ENCODE data around the gene GSDME.

Gene GSDME

DNA sequence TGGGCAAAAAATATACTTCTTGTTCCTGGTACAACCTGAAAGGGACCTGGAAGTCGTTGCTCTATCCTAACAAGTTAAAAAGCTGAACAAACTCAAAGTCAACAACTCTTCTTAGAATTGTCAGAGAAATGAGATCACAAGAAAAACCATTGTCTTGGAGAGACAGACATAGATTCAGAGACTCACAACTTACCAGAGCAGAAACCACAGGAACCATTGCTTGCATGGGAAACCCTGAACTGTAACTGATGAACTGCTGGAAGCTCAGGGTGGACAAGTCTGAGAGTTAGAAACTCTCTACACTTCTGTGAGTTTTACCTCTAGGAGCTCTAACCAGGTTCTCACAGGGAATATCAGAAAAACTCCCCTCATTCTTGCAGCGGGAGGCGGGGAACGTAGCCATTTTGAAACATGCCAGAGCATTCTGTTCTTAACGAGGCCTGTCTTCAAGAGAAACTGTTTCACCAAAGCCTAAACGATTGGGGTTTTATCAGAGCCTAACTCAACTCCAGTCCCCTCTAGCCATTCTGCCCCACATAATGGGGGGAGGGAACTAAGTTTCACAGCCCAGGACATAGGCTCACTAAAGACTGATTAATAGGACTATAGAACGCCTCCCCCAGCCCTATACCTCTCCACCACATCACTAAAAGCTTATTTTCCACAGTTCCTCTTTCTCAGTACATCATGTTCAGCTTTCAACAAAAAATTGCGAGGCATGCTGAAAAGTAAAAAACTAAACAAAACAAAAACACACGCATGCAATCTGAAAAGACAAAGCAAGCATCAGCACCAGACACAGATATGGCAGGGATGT lies 12.0 kb upstream of the GSDME start:
- FAIRE-seq: no peak

DNA sequence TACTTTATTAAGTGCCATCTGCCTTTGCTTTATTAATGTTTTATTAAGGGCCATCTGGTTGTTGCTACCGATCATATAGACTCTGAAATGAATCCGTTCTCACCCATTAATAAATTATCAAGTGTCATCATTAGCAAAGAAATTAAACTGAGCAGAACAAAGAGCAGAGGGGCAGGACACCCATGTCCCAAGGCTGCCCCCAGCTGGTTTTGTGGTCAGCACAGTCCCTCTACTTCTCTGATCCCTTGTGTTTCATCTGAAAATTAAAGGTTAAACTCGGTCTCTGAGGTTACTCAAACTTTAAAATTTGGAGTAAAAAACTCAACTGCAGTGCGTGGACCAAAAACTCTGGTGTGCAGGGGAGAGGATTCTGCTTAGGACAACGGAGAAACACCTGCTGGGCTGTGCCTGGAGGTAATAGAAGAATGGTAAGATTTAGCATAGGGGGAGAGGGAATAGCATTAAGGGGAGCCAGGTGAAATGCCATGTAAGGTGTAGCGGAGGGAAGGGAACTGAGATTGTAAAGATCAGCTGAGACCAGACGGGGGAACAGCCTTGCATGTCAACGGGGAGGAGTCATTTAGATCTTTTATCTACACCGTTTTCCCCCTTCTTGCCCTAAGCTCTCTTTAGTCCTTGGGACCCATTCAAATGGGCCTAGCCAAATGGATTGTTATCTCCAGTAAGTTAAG lies 10.8 kb upstream of the GSDME start:
- no peak for FAIRE-seq

DNA sequence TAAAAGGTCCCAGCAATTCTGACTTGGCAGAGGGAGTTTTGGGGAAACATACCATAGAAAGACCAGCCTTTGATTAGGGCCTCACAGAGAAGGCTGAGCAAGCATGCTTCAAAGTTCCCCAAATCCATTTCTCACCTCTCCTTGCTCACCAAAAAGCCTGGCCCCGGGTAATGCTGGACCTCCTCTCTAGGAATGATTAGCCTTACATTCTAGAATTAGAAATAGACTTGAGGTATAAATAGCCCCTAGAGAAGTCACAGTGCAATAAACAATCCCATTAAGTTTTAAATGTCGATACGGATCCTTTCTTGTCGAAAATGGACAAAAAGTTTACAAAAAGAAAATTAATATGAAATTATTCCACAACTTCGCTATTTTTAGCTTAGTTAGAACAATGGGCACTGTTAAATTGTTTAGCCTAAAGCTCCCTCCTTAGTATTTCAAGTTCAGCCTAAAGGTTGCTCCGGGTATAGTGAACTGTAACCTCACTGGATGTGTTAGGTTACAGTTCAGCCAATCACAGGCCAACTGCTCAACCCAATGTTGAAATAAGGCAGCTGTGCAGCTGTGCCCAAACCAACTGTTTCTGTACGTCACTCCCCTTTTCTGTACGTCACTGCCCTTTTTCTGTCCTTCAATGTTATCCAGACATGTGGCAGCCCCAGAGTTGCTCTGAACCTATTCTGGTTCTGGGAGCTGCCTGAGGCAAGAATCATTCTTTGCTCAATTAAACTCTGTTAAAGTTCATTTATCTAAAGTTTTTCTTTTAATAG lies 7.9 kb upstream of the GSDME start:
- FAIRE-seq: no peak

GRCh38 chr7:24764011-24764410 lies 6.7 kb upstream of the GSDME start:
- FAIRE-seq: no peak

DNA sequence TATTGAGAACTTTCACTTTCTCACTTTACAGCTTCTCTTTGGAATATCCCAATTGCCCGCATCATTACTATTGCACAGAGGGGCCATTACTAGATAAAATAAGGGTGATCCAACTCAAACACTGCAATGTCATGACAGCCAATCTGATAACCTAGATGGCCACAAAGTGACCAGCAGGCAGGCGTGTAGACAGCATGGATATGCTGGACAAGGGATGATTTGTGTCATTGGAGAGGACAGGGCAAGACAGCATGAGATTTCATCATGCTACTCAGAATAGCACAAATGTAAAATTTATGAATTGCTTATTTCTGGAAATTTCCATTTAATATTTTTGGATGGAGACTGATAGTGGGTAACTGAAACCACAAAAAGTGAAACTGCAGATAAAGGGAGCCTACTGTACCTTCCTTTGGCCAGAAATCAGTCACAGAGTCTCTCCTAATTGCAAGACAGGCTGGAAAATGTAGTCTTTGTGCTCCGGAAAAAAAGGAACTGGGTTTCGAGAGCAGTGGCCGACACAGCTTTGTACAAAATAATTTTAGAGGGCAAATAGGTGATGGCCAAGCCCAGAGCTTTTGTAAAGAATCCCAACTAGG lies 6.1 kb upstream of the GSDME start:
- no peak for FAIRE-seq

DNA sequence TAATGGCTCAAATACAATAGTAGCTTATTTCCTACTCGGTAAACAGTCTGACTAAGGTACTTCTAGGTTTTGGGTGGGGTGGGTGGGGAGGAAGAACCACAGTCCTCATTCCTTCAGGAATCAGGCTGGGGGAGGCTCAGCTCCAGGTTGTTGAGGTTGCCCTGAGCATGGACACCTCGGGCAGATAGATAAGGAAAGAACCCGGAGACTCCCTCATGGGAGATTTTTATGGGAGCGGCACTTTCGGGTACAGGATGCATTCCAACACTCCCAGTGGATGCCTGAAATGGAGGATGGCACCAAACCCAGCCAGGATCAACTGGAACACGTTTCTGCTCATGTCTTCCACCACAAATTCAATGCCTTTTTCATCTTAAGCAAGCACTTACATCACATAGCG lies 5.5 kb upstream of the GSDME start:
- FAIRE-seq: no peak

DNA sequence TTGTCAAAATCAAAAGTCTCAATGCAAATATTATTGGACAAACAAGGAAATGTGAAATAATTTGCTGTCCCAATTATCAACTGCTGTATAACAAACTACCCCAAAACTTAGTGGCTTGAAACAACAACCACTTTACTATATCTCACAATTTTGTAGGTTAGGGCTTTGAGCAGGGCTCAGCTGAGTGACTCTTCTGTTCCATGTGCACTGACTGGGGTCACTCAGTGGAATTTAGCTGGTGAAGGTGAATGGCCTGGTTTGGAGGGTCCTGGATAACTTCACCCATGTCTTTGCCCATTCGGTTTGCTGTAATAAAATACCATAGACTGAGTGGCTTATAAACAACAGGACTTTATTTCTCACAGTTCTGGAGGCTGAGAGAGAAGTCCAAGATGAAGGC lies 3.7 kb upstream of the GSDME start:
- FAIRE-seq: no peak

DNA sequence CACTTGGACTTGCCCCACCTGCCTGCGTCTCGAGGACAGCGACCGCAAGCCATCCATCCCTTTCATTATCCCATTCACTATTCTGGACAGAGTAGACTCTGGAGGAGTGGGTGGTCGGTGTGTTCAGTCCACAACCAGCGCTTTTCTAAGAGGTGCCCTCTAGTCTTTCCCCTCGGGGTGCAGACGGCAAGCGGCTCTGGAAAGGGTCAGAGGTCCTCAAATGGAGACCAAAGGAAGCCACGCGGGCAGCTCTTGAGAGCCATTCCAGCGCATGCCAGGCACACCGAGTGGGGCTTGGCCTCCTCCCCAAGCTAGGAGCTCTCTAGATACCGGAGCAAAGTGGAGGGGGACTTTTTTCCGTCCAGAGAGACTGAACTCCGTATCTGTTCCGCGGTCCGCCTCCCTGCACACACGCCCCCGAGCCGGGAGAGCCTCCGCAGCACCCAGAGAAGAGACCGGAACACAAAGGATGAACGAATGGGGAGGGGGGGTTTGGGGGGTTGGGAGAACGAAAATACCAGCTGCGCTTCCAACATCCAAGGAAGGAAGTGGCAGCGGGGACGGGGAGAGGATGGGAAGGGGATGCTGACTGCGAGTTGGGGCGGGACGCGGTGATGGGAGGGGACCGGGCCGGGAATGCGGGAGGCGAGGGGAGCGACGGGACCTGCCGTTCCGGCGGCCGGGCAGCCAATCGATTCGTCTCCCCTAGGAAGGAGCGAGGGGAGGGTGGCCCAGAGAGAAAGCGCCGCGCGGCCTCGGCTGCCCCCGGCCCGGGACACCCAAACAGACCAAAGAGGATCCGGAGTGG lies 515 bp downstream of the GSDME start:
- no peak for FAIRE-seq

- FAIRE-seq: no peak
These were observed 1.5 kb downstream of the GSDME start for GRCh38 chr7:24755541-24756407.

DNA sequence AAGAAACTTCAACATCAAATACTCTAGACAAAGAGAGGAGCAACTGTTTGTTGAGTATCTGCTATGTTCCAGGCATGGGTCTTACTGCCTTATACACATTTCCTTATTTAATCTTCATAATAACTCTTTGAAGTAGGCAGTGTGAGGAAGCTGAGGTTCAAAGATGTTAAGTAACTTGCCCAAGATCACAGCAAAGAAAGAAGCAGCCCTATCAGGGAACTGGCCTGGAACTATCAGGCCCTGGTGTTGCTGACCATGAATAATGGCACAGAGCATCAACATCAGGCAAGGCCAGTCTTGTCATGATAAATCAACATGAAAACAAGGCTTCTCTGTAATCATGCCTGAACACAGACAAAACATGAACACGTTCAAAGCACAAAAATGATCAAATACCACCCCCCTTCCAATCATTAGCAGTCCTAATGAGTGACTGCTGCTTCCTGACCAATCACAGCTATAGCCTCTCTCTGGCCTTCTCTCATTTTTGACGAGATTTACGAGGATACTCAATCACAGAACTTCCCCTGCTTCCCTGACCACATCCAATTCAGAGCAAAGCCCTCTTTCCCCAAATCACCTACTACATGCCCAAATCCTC lies 2.3 kb downstream of the GSDME start:
- FAIRE-seq: no peak

DNA sequence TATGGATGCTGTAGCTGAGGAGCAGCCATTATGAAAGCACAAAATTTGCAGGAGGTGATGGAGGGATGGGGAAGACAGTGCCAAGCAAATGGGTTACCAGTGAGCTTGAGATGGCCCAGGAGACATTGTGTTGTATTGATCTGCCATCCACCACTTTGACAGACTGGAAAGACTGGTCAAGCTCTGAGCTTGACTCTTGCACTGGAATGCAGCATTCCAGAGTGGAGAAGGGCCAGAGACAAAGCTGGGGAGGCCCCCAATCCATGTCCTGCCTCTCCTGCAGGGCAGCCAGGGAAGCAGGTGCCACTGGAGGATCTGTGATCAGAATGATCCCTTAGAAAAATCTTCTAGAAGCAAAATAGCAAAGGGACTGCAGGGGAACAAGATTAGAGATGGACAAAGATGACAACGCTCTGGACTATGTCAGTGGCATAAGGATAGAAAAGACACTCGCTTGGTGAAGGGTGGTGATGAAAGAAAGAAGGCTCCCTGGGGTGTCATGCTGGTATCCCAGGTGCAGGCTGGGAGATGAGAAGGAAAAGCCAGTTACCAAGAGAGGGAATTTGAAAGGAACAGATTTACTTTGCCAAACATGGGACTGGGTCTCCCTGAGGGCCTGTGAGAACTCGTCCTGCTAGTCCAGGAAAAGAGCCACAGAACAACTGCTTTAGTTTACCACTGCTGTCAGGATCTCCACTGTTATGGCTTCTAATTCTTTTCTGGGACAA lies 5.0 kb downstream of the GSDME start:
- FAIRE-seq: no peak

- no peak for FAIRE-seq
These were observed 5.8 kb downstream of the GSDME start for GRCh38 chr7:24751484-24751883.

- no peak for FAIRE-seq
These were observed 6.7 kb downstream of the GSDME start for GRCh38 chr7:24750441-24751055.

GRCh38 chr7:24748521-24748920 lies 8.7 kb downstream of the GSDME start:
- FAIRE-seq: no peak

DNA sequence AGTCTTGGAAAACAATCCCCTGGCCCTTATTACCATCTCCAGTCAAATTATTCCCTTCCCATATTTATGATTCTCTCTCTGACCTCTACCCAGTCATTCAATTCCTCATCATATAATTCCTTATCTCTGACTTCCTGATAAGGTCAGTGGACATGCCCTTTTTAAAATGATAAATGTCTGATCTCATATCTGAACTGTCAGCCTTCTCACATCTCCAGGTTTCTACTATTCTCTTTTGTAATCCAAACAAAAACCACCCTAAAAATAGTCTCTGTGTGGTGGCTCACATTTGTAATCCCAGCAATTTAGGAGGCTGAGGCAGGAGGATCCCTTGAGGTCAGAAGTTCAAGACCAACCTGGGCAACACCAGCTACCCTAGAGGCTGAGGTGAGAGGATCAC lies 11.9 kb downstream of the GSDME start:
- FAIRE-seq: no peak

GRCh38 chr7:24743471-24743870 lies 13.8 kb downstream of the GSDME start:
- FAIRE-seq: no peak

DNA sequence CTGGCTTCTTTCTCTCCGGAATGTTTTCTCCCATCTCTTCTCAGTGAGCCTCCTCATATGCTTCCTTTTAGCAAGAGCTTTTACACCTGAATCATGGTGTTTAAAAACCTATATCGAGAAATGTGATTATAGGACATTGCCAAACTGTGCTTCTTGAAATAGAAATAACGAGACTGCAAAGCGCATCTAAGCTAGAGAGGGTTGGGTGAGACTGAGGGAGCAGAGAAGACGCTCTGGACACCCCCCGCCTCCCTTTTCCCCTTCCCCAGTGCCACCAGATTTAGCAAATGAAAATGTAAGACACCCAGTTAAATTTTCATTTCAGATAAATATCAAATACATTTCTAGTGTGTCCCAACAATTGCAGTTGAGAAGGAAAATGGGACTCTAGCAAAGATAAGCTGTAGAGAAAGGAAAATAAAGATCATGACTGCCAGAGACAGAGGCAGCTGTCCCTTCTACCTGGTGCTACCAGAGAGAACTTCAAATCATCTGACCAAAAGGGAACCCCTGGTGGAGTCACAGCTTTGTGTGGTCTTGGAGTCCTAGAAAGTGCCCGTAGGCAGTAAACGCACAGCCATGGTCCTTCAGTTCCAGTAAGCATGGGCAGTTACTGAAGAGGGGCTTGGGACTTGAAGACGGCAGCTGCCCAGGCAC lies 14.6 kb downstream of the GSDME start:
- FAIRE-seq: no peak

DNA sequence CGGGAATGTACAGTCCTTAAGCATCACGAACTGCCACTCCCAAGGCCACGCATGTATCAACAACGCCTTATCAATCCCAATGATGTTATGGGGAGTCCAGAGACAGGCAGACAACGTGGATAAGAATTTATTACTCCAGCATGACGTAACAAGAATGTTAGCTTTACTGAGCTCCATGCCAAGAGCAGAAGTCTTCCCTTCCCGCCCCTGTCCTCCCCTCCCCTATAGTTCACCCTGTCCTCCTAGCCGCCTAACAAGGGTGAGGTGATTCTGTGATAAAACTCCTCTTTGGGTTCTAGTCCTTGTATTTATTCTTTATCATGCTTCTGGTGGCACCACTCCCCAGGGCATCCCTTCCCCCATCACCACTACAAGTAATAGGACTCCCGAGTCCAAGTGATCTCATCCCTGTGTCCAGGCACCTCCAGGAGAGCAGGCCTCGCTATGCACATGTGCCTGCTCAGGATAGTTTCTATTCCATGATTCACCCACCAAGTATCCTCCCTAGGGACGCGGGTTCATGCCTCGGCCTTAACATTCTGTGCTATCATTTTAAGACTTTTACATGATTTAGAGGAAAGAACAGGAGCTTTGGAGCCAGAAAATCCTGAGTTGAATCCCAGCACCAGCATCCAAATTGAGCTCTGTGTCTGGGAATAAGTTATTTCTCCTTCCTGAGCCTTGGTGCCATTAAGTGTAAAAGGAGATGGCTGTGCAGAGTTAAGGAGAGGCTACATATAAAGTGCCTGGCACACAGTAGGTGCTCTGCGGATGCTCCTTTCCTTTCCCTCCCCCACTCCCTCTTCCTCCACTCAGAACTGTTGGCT lies 15.4 kb downstream of the GSDME start:
- FAIRE-seq: no peak

All from TTC549 (cell line).